Stomach (tissue), 4 donors: Measurements from ENCODE around the gene ADGRE3.

Experiments used
- POLR2A ChIP-seq, 4 donors: fragments of 450-650 bp; IDR thresholded peaks; one replicate each; pipeline ENCODE4 v1.6.1; 2016; ENCODE audit warnings: antibody characterized with exemption in 4 of 4, control low read depth in 2 of 4, mild to moderate bottlenecking in 1 of 4, moderate library complexity in 1 of 4
- TF ChIP-seq, protein P1 (sequence below), 7 experiments: fragments of 450-650 bp in 4 of 7; fragments of 200-600 bp in 3 of 7; sonication (generic) in 3 of 7; IDR thresholded peaks; one replicate each; pipeline ENCODE4 v1.5.1; 2016 to 2019; ENCODE audit warnings: antibody characterized with exemption in 7 of 7, control low read depth in 2 of 7, mild to moderate bottlenecking in 1 of 7

DNA sequence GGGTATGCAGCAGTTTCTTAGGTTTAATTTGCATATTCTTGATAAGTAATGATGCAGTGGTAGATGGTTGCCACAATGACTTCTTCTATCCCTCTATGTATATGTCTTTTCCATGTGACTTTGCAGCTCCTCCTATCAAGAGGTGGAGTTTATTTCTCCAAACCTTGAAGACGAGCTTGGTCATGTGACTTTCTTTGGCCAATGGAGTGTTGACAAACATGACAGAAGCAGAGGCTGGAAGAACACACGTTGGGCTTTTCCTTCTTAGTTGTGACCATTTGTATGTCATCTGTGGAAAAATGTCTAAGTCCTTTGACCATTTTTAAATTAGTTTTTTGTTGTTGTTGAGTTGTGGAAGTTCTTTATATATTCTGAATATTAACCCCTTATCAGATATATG is 47.5 kb upstream of the ADGRE3 start:
- TF ChIP-seq, protein P1, sequence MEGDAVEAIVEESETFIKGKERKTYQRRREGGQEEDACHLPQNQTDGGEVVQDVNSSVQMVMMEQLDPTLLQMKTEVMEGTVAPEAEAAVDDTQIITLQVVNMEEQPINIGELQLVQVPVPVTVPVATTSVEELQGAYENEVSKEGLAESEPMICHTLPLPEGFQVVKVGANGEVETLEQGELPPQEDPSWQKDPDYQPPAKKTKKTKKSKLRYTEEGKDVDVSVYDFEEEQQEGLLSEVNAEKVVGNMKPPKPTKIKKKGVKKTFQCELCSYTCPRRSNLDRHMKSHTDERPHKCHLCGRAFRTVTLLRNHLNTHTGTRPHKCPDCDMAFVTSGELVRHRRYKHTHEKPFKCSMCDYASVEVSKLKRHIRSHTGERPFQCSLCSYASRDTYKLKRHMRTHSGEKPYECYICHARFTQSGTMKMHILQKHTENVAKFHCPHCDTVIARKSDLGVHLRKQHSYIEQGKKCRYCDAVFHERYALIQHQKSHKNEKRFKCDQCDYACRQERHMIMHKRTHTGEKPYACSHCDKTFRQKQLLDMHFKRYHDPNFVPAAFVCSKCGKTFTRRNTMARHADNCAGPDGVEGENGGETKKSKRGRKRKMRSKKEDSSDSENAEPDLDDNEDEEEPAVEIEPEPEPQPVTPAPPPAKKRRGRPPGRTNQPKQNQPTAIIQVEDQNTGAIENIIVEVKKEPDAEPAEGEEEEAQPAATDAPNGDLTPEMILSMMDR (IDR thresholded peaks at IDR 0.05) = no peak
- TF ChIP-seq POLR2A (IDR thresholded peaks at IDR 0.05) = no peak
